C4-2B (cell line): Measurements from ENCODE around the gene ANKRD11.

Experiments
- CTCF ChIP-seq: fragments of 450-650 bp; conservative IDR thresholded peaks from 2 replicates; pipeline ENCODE4 v1.5.1; 2017; ENCODE audit warnings: mild to moderate bottlenecking
- ZFX ChIP-seq: fragments of 450-650 bp; IDR thresholded peaks from 2 replicates; pipeline ENCODE4 v1.6.1; 2017

- TF ChIP-seq CTCF = no peak
- no peak for TF ChIP-seq ZFX
Measured at GRCh38 chr16:89536886-89537548, 46.7 kb upstream of the ANKRD11 start.
